NCI-H526 (cell line): ENCODE results near the gene DHCR24.
A peak's percentile ranks its signal among the peaks of the same experiment; 100 is the strongest.
"Not testable (repeated sequence)": the region's sequence is repeated elsewhere in the genome, so short reads cannot be mapped to it uniquely, and the experiment has no call there.

ENCODE experiments used
- DNase-seq, 2 experiments: peaks; one replicate each; lab custom pipeline; 2025; lab: John Stamatoyannopoulos, UW

Gene DHCR24

DNA sequence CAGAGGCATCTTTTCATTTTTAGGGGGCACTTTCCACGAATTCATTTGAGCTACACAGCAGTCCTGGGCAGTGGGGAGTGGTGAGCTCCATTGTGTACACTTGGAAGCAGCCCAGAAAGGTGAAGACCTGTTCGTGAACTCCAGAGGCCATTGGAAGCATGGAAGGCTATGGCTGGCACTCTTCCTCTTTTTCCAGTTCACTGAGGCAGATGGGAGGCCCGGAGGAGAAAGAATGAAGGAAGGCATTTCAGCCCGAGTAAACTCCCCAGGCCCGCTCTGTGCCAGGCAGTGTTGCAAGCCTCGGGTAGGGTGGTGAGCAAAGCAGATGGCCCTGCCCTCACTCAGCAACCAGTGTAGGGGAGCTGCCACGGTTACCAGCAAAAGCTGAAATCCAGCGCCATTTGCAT, 673 bp upstream of the DHCR24 start:
- no peak for DNase-seq

DNA sequence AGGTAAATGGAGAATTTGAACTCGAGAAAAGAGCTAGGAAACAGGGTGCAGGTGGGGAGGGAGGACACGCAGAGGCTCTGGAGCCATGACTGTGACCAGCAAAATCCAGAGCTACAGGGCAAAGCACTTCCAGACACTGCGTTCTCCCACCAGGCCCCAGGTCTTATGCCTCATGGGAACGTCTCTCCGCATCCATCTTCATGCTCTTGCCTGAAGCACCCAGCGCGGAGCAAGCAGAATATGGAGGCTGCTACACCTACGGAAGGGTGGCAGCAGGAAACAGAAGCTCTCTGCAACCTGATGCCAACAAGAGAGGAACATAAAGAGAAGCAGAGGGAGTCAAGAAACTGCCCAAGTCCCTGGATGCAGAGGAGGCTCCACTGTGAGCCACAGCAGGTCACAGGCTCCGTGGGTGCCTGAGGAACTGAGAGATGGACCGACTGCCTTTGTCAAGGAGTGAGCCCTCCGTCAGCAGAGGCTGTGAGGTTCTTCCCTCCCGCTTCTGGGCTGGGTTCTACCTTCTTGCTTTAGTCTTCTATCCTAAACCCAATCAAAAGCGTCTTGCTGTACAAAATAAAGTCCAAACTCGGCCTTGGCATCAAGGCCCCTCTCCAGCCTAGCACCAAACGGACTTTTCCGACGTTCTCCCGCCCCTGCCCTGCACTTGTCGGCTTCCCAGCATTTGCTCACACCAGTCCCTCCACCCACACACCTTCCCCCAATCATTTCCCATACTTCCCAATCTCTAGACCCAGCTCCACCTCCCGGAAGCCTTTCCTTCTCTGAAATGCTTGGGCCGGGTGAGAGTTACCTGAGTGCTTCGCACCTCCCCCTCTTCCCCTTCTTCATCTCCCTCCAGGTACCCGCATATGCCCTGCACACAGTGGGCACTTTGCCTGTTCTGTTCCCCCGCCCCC, 930 bp downstream of the DHCR24 start:
- peak; percentile 59 to 78 for DNase-seq

DNA sequence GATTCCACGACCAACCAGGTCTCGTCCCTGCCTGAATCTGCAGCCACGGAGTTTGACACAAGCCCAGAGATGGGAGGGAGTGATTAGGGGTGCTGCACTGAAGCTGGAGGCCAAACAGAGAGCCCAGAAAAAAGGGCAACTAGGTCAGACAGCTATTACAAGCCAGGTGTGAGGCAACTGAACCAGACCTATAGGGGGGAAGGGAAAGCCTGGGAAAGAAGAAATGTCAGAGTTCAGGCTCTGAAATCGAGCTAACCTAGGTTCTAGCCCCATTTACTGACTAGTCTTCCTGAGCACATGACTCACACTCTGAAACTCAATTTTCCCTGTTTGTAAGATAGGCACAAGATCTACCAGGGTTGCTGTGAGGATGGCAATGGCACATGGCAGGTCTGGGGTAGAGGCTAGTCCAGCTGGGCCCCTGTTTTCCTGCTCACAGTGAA, 1.7 kb downstream of the DHCR24 start:
- DNase-seq: no peak

DNA sequence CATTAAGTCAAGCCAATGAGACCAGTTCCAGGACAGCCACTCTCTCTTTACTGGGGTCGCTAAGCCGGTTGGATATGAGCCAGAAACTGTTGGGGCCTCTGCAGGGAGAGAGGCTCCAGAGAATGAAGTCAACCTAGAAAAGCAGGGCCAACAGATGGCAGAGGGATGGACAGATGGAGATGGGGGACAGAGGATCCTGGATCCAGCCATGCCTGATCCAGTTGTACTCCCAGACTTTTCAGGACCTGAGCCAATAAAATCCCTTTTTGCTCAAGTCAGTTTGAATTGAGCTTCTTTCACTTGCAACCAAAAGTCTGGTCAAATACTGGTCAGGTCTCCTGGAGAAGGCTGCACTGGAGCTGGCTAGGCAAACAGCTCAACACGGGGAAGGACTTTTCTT, 2.2 kb downstream of the DHCR24 start:
- DNase-seq: no peak

DNA sequence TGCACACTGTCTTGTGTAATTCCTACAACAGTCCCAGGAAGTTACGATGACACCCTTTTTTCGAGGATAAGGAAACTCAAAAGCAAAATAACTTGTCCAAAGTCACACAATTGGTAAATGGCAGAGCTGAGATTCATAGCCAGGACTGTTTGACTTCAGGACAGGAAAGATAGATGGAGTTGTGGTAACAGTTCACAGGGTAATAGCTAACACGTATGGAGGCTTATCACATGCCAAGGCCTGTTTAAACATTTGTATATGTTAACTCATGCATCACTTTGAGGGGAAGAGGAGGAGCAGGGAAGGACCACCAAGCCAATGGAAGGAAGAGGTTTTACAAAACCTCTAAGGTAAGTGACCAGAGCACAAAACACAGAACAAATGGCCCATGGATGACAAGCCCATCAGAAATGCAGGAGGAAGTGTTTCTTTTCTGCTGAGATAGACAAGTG, 2.8 kb downstream of the DHCR24 start:
- DNase-seq: no peak

DNA sequence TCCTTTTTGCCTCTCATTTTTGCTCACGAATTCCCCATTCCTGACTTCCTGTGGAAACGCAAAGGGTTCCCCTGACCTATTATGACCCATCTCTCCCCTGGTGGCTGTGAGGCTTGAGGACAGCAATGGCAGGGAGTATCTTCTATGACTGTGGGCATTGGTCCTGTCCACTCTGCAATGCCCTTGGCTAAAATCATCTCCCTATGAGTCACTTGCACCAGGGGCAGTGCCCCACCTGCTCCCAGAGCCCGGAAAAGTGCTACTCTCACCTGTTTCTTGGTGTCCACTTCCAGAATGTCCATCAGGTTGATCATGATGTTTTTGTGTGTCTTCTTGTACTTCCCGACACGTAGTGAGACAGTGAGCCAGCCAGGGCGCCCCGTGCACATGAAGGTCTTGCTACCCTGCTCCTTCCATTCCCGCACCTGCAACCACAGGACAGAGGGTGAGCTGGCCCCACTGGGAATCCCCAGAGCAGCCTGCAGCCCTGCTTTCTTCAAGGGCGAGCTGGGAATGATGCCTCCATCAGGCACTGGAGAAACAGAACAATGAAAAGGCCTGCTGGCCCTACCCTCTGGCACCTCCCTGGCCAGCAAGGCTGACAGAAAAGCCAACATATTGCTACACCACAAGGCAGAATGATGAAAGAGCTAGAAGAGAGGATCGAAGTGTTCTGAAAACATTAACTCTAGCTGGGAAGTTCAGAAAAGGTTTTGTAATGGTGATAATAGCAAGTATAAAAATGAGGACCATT, 3.5 kb downstream of the DHCR24 start:
- DNase-seq: no peak

DNA sequence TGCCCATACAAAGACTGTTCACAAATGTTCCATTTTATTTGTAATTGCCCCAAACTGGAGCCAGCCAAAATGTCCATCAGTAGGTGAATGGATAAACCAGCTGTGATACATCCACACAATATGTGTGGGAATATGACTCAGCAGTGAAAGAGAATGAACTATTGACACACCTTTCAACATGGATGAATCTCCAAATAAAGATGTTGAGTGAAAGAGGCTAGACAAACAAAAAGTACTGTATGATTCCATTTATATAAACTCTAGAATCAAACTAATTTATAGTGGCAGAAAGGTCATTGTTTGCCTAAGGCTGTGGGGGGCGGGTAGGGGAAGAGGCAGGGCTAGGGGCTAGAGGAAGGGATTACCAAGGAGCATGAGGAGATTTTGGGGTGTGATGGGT, 4.5 kb downstream of the DHCR24 start:
- DNase-seq: no peak

DNA sequence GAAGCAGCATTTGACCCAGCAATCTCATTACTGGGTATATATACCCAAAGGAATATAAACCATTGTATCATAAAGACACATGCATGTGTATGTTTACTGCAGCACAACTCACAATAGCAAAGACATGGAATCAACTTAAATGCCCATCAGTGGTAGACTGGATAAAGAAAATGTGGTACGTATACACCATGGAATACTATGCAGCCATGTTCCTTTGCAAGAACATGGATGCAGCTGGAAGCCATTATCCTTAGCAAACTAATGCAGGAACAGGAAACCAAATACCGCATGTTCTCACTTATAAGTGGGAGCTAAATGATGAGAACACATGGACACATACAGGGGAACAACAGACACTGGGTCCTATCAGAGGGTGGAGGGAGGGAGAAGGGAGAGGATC, 5.4 kb downstream of the DHCR24 start:
- DNase-seq: not testable (repeated sequence)

DNA sequence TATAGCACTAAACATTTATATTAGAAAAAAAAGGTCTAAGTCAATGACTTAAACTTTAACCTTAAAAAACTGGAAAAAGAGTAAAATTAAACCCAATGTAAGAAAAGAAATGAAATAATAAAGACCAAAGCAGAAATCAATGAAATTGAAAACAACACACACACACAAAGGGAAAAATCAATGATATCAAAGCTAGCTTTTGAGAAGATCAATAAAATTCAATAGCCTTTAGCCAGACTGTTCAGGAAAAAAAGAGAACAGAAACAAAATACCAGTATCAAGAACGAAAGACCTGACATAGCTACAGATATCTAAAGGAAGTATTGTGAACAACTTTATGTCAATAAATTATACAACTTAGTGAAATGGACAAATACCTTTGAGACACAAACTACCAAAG, 7.1 kb downstream of the DHCR24 start:
- no peak for DNase-seq

DNA sequence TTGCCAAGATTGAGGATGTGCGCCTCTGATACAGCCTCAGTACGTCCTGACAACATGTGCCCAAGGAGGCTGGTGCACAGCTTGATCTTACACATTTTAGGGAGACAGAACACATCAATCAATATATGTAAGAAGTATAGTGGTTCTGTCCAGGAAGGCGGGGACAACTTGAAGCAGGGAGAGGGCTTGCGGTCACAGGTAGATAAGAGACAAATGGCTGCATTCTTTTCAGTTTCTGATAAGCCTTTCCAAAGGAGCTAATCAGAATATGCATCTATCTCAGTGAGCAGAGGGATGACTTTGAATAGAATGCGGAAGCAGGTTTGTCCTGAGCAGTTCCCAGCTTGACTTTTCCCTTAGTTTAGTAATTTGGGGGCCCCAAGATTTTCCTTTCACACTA, 10.2 kb downstream of the DHCR24 start:
- no peak for DNase-seq

DNA sequence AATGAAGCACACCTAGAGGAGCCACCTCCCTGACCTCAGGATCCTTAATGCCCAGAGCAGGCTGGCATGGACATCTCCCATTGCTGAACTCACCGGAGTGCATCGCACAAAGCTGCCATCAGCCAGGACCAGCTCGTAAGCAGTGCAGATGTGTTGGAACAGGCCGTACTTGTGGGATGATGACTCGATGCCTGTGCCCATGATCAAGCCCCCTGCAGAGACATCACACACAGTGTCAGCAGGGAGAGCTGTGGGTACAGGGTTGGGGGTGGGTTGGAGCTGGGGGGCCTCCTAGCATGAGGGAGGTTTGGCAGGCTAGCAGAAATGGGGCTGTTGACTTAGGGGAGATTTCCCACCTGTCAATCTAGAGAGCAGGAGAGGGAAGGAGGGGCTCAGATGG, 12.0 kb downstream of the DHCR24 start:
- no peak for DNase-seq

DNA sequence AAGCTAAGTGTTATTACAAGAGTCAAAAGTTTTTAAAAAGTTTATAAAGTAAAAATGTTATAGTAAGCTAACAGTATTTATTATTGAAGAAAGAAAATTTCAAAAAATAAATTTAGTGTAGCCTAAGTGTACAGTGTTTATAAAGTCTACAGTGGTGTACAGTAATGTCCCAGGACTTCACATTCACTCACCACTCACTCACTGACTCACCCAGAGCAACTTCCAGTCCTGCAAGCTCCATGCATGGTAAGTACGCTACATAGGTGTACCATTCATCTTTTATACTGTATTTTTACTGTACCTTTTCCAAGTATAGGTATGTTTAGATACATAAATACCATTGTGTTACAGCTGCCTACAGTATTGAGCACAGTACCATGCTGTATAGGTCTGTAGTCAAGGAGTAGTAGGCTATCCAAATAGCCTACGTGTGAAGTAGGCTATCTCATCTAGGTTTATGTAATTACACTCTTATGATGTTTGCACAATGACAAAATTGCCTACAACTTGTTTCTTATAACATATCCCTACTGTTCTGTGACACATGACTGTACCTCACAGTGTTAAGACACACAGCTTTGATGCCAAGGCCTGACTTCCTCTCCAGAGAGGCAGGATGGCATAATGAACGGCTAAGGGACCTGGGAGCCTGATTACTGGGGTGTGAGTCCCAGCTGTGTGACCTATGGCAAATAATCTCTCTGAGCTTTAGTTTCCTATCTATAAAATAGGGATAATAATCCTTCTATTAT, 12.7 kb downstream of the DHCR24 start:
- no peak for DNase-seq

DNA sequence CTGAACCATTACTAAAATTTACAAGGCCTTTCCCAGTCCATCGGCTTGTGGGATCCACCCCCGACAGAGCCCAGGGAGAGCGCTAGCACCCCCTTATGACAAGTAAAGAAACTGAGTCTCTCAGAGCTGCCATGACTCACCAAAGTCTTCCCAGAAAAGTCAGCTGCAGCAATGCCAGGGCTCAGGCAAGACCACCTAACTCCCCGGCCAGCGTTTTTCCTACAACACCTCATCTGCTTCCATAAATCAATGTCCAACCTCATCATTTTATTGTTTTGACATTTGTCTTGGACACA, 15.0 kb downstream of the DHCR24 start:
- no peak for DNase-seq

DNA sequence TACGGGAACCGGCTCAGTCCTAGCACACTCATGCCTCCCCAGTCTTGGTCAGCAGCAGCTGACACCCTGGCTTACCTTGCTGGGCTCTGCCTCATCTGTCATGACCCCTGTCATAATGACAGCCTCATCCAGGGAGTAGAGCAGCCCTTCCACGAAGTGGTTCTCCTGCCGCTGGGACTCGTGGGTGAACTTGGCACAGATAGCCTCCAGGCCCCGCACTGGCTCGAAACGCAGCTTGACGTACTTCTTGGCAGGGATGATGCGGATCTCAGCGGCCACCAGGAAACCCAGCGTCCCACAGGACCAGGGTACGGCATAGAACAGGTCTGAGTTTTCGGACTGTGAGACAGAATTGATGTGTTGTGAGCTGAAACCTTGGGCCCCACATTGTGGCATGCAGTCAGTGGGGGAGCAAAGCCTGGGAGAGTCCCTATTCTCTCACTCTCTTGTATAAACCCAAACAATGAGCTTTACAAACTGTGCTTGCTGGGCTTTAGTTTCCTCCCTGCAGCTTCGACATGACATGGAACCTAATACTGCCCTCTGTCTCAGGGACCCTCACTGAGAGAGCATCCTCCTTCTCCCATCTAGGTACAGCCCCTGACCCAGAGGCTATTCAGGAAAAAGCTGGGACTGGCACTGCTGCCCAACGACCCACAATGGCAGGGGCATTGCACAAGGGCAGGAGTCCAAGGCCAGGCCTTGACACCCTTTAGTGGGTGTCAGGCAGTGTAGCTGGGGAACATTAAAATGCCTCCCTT, 15.5 kb downstream of the DHCR24 start:
- no peak for DNase-seq

DNA sequence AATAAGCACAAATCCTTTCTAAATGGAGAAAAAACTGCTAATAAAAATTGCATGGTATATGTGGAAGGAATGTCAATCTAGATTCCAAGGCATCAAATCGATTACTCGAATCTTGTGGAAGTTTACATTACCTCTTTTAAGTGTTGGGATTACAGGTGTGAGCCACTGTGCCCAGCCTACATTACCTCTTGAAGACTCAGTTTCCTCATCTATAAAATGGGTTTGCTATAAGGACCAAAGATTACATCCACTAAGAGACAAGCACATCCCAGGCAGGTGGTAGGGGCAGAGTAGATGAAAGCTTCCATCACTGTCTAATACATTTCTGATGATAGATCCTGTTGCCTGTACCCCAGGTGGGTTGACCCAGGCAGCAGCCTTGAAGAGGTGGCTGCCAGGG, 16.1 kb downstream of the DHCR24 start:
- no peak for DNase-seq

DNA sequence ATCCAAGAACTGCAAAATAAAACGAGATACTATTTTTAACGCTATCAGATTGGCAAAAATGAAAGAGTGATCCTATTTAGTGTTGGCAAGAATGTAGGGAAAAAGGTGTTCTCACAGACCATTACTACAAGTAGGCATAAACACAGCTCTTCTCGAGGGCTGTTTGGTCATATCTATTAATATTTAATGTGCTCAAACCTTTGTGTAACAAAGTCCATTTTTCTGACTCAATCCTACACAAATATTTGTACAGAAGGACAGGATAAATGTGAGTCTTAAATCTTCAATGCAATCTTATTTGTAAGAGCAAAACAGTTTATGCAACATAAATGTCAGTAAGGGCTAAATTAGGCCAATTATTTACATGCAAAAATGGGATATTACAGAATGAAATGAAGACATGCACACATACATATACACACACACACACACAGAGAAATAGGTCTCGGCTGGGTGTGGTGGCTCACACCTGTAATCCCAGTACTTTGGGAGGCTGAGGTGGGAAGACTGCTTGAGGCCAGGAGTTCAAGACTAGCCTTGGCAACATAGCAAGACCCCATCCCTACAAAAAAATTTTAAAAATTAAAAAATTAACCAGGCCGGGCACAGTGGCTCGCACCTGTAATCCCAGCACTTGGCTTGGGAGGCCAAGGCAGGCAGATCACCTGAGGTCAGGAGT, 17.7 kb downstream of the DHCR24 start:
- DNase-seq: no peak

DNA sequence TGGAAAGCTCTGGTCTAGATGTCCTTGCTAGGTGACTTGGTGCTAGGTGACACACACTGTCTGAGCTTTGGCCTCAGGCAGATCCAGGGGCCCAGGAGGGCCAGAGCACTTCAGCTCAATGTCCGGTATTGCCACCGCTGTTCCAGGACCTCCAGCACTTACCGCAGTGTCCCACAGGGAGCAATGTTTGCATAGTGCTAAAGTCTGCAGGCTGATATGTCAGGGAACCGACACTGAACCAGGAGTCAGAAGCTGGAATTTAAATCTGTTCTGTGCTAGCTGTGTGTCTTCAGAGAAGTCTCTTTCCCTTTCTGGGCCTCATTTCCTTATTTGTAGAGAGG, 19.3 kb downstream of the DHCR24 start:
- no peak for DNase-seq

DNA sequence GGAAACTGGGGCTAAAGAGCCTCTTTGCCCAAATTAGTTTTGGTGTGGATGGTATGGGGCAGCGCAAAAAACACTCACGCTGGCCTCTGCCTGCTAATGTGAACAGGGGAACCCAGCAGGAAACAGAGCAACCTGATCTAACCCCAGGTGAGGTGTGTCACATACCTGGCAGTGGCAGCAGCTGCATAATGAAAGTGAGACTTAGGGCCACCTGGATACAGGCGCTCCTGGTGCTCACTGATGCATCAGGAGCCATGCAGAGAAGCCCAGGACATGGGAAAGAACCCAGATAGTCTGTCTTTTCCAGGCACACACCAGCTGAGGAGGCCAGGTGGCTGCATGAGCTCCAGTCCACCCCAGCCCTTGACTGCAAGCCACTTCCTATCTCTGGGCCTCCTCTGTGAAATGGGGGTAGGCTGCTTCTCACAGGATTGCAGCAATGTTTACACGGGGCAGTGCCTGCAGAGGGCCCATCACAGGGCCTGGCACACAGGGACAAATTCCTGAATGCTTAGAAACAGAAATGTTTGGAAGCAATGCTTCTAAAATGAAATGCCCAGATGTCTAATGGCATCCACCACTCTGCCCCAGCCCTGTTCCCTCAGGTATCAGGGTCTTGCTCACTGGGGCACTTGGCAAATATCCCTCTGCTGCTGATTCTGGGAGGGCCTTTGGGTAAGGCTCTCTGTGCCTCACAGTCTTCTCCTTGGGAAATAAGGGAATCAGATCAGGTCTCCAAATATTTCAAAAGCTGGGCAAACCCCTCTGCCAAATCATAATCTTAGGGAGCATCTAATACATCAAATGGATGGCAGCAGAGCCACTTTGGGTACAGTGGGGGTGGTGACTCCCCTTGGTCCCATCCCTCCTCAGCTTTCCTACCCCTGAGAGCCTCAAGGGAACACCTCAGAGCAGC, 19.9 kb downstream of the DHCR24 start:
- no peak for DNase-seq

DNA sequence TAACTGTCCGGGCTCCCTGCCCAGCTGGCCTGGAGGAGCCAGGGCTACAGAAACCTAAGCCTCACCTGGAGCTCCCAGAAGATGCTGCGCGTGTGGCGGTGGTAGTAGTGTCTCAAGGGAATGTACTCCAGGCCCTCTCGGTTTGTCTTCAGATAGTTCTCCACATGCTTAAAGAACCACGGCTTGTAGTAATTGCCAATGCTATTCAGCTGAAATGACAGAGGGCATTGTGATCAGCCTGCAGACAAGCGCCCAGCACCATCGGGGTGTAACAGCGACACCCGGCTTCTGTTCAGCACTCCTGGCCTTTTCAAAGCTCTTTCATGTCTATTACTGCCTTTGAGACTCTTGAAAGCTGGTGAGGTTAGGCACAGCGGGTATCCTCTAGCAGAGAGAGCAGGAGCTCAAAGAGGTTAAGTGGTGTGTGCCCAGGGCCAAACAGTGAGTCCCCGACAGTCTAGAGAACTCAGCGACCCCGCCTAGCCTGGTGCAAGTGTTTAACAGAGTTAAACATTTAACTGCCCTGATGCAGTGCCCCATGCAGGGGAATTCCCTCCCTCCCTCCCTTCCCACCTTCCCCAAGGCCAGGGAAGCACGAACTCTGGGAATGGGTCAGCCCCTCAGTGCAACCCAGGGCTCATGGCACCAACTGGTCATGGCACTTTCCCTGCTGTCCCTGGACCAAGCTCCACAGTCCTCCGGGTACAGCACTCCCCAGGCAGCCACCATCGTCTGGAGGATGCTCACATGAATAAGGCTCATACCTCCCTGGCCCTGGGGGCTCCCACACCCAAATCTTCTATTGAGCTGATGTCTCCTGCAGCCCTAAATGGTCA, 21.5 kb downstream of the DHCR24 start:
- no peak for DNase-seq
